ENCODE results near the gene PLEKHG5. TPM values are rescaled to one million over a fixed set of nuclear protein-coding genes. Genes with fewer than 3 reads are reported as not detected.

The PLEKHG5 gene
- polyA plus RNA-seq, 3 donors = 0.03 TPM; not detected in 2

DNA sequence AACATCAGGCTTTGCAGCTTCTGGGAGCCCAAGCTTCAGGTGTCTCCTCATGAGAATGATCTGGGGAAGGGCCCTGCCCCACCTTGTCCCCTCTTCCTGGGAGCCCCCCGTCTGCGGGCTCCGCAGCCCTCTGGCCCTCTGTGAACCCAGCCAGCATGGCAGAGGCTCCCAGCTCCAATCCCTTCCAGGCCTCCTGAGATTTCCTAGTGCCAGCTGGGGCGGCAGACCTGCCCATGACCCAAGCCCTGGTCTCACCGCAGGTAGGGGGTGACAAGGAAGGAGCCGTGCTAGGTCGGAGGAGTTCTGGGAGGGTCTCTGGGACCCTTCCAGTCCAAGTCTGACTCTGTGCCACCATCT lies 7.7 kb downstream of the PLEKHG5 start:
- H3K4me3 ChIP-seq (replicated peaks in 1 of 3; ENCODE audit: low read depth in 2 of 3, low read length in 3 of 3) = no peak overlapping the region
- no peaks in the 10 kb centered on the region for H3K4me1 ChIP-seq (ENCODE audit: control insufficient read depth in 1 of 2, insufficient read depth in 2 of 2, low read length in 2 of 2)
- peaks cover 2% of the 10 kb centered on the region for H3K4me1 Mint-ChIP-seq
- H3K9me3 Mint-ChIP-seq = peaks cover 0 to 6% (median 0%) of the 10 kb centered on the region in 7 donors
- H3K27me3 Mint-ChIP-seq (ENCODE audit: low read depth in 3 of 3) = peaks cover 32 to 65% (median 44%) of the 10 kb centered on the region in 3 donors
- H2AFZ ChIP-seq (ENCODE audit: insufficient read depth, low read depth, low read length, poor library complexity, severe bottlenecking) = no peak overlapping the region
- no peak overlapping the region for H3K4me2 ChIP-seq (replicated peaks; ENCODE audit: extremely low read depth, low read length, poor library complexity, severe bottlenecking)
- peak overlapping the region in 1 of 2 donors; percentile 28 for H3K4me3 Mint-ChIP-seq
- H3K27ac ChIP-seq (ENCODE audit: low read depth in 1 of 2, low read length in 2 of 2) = no peak overlapping the region
- peaks cover 5 to 37% of the 10 kb centered on the region in 2 donors for H3K27me3 ChIP-seq (ENCODE audit: control insufficient read depth in 2 of 2, insufficient read depth in 2 of 2, low read length in 2 of 2)
- no peak for DNase-seq
- H3K79me2 ChIP-seq (ENCODE audit: insufficient read depth, low read length) = no peaks in the 10 kb centered on the region
- intact Hi-C loops (cut with micrococcal nuclease) = loop anchor here in 1 of 2 donors (2.0 kb wide), 1 partner anchor 163 kb away; no protein-coding TSS in a partner anchor
- H4K20me1 ChIP-seq (ENCODE audit: insufficient read depth, low read length) = no peaks in the 10 kb centered on the region
- no peaks in the 10 kb centered on the region for H3K36me3 ChIP-seq (replicated peaks in 1 of 2; ENCODE audit: control insufficient read depth in 1 of 2, insufficient read depth in 2 of 2, low read length in 2 of 2)
- H3K36me3 Mint-ChIP-seq = no peaks in the 10 kb centered on the region
- H3K9ac ChIP-seq (ENCODE audit: insufficient read depth, low read length, poor library complexity, severe bottlenecking) = no peak overlapping the region
- TF ChIP-seq, protein P1, sequence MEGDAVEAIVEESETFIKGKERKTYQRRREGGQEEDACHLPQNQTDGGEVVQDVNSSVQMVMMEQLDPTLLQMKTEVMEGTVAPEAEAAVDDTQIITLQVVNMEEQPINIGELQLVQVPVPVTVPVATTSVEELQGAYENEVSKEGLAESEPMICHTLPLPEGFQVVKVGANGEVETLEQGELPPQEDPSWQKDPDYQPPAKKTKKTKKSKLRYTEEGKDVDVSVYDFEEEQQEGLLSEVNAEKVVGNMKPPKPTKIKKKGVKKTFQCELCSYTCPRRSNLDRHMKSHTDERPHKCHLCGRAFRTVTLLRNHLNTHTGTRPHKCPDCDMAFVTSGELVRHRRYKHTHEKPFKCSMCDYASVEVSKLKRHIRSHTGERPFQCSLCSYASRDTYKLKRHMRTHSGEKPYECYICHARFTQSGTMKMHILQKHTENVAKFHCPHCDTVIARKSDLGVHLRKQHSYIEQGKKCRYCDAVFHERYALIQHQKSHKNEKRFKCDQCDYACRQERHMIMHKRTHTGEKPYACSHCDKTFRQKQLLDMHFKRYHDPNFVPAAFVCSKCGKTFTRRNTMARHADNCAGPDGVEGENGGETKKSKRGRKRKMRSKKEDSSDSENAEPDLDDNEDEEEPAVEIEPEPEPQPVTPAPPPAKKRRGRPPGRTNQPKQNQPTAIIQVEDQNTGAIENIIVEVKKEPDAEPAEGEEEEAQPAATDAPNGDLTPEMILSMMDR (IDR thresholded peaks at IDR 0.05) = no peak
- H3K27ac Mint-ChIP-seq = no peak overlapping the region
- WGBS (ENCODE audit: insufficient coverage) = 92% methylated on average over 5 of the region's 7 CpGs
- H3K9me3 ChIP-seq (replicated peaks in 1 of 2; ENCODE audit: control insufficient read depth in 1 of 2, insufficient read depth in 1 of 2, low read length in 2 of 2) = no peaks in the 10 kb centered on the region

DNA sequence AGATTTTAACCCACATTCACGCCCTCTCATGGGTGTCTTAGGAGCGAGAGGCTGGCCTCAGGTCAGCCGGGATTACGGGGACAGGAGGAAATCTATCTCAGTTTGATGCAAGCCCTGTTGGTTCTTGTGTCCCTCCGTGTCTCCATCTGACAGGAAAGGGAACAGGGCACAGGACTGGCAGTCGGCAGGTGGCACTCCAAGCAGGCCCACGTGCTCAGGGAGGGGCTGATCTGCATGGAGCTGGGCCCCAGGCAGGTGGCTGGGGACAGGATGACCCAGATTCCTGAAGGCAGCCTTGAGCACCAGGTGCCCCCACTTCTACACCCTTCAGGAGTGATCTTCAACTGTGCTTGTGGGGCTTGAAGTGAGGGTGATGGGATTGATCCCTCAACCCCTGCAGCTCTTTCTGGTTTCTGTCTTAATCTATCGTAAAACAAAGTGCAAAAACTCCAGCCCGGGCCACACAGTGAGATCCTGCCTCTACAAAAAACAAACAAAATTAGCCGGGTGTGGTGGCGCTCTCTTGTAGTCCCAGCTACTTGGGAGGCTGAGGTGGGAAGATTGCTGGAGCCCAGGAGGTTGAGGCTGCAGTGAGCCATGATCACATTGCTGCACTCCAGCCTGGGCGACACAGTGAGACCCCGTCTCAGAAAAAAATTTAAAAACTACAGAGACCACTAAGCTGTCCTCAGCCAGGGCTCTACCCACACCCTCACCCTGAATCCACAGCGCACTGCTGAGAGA lies 8.3 kb downstream of the PLEKHG5 start:
- no peaks in the 10 kb centered on the region for H4K20me1 ChIP-seq (ENCODE audit: insufficient read depth, low read length)
- TF ChIP-seq, protein P1 (IDR thresholded peaks at IDR 0.05) = no peak
- WGBS (ENCODE audit: insufficient coverage) = 90% methylated on average over 10 of the region's 14 CpGs
- H3K27ac ChIP-seq (ENCODE audit: low read depth in 1 of 2, low read length in 2 of 2) = no peak overlapping the region
- intact Hi-C loops (cut with micrococcal nuclease) = no loop called here
- no peak overlapping the region for H3K4me2 ChIP-seq (replicated peaks; ENCODE audit: extremely low read depth, low read length, poor library complexity, severe bottlenecking)
- H3K9ac ChIP-seq (ENCODE audit: insufficient read depth, low read length, poor library complexity, severe bottlenecking) = no peak overlapping the region
- no peaks in the 10 kb centered on the region for H3K36me3 ChIP-seq (replicated peaks in 1 of 2; ENCODE audit: control insufficient read depth in 1 of 2, insufficient read depth in 2 of 2, low read length in 2 of 2)
- no peaks in the 10 kb centered on the region for H3K79me2 ChIP-seq (ENCODE audit: insufficient read depth, low read length)
- H3K4me3 ChIP-seq (replicated peaks in 1 of 3; ENCODE audit: low read depth in 2 of 3, low read length in 3 of 3) = no peak overlapping the region
- DNase-seq = no peak
- H3K27me3 ChIP-seq (ENCODE audit: control insufficient read depth in 2 of 2, insufficient read depth in 2 of 2, low read length in 2 of 2) = peaks cover 5 to 37% of the 10 kb centered on the region in 2 donors
- Mint-ChIP-seq H3K27ac (no peak overlapping the region), H3K27me3 (ENCODE audit: low read depth in 3 of 3) (peaks cover 32 to 65% (median 44%) of the 10 kb centered on the region in 3 donors), H3K36me3 (no peaks in the 10 kb centered on the region), H3K9me3 (peaks cover 0 to 6% (median 0%) of the 10 kb centered on the region in 7 donors), H3K4me3 (peak overlapping the region in 1 of 2 donors; percentile 56), H3K4me1 (peaks cover 2% of the 10 kb centered on the region)
- no peaks in the 10 kb centered on the region for H3K4me1 ChIP-seq (ENCODE audit: control insufficient read depth in 1 of 2, insufficient read depth in 2 of 2, low read length in 2 of 2)
- no peak overlapping the region for H2AFZ ChIP-seq (ENCODE audit: insufficient read depth, low read depth, low read length, poor library complexity, severe bottlenecking)
- no peaks in the 10 kb centered on the region for H3K9me3 ChIP-seq (replicated peaks in 1 of 2; ENCODE audit: control insufficient read depth in 1 of 2, insufficient read depth in 1 of 2, low read length in 2 of 2)

Data from CD14-positive monocyte (primary cell).